Ascending aorta (tissue), 2 donors: ENCODE data around the gene ZNF483. TPM values are rescaled to one million over a fixed set of nuclear protein-coding genes. Genes with fewer than 3 reads are reported as not detected.
"Not testable (repeated sequence)": the region's sequence is repeated elsewhere in the genome, so short reads cannot be mapped to it uniquely, and the experiment has no call there.

Experiments used
- DNase-seq, 2 donors: peaks; one replicate each; pipeline ENCODE4 v3.0.0-alpha.2; 2019; ENCODE audit warnings: low spot score in 2 of 2
- H3K27ac ChIP-seq, 2 donors: fragments of 200-600 bp; sonication (generic); one replicate each; pipeline ENCODE4 v1.5.1; 2016 to 2017; ENCODE audit warnings: mild to moderate bottlenecking in 1 of 2
- H3K27me3 ChIP-seq: fragments of 200-600 bp; sonication (generic); one replicate; pipeline ENCODE4 v1.5.1; 2017
- H3K36me3 ChIP-seq, 2 donors: fragments of 200-600 bp; sonication (generic); one replicate each; pipeline ENCODE4 v1.5.1; 2016
- H3K4me1 ChIP-seq, 2 donors: fragments of 200-600 bp; sonication (generic); one replicate each; pipeline ENCODE4 v1.5.1; 2016 to 2017; ENCODE audit warnings: mild to moderate bottlenecking in 1 of 2
- H3K4me3 ChIP-seq, 2 donors: fragments of 200-600 bp; sonication (generic); one replicate each; pipeline ENCODE4 v1.5.1; 2016 to 2017; ENCODE audit warnings: mild to moderate bottlenecking in 1 of 2
- H3K9me3 ChIP-seq, 2 donors: fragments of 200-600 bp; sonication (generic); one replicate each; pipeline ENCODE4 v1.5.1; 2016
- intact Hi-C: fragments of 100-400 bp; cut with DNase I; formaldehyde crosslinking; loops from one replicate; pipeline ENCODE4 v1.15.1; 2023
- total RNA-seq: library from RNA; depleted of rRNA; stranded (reverse); fragments of >200 nt; gene quantifications from one replicate; pipeline ENCODE4 v1.1.0, GENCODE V29; 2016
- TF ChIP-seq, protein P1 (sequence below), 3 experiments: fragments of 200-600 bp in 2 of 3; fragments of 450-650 bp in 1 of 3; sonication (generic) in 2 of 3; IDR thresholded peaks; one replicate each; pipeline ENCODE4 v1.5.1; 2016 to 2019; ENCODE audit warnings: antibody characterized with exemption in 3 of 3, mild to moderate bottlenecking in 1 of 3, moderate library complexity in 1 of 3

Gene ZNF483
- total RNA-seq, 1 donor from 2014 or later, result 3.1 TPM

DNA sequence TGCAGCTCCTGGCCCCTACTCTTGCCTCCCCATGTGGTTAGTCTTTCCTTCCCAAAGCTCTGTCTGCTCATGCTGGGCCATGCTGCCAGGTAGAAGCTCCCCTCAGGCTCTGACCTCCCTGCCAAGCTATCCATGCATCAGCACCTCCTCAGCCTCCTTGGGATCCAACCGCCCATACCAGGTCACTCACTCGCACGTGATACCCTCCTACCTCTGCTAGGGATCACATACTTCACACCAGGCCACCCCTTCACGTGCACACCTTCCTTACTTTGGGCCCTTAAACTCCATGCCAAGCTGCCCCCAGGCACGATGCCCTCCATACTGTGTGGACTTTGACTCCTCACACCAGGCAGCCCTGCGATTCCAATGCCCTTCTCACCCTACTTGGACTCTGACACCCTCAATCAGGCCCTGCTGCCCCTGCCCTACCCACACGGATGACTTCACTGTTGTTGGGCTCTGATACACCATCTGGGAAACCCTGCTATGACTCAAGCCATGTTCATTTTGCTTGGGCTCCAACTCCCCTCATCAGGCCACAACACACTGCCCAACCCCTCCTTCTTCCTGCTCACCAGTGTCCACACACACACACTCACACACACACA is 34.1 kb downstream of the ZNF483 start:
- Histone ChIP-seq H3K27me3 (no peaks in the 10 kb centered on the region), H3K27ac (no peak overlapping the region), H3K4me1 (no peaks in the 10 kb centered on the region), H3K4me3 (no peak overlapping the region), H3K36me3 (peaks cover 5 to 68% of the 10 kb centered on the region in 2 donors), H3K9me3 (peaks cover 15 to 44% of the 10 kb centered on the region in 2 donors)
- no peak for DNase-seq
- intact Hi-C loops, result no loop called here
- TF ChIP-seq, protein P1, sequence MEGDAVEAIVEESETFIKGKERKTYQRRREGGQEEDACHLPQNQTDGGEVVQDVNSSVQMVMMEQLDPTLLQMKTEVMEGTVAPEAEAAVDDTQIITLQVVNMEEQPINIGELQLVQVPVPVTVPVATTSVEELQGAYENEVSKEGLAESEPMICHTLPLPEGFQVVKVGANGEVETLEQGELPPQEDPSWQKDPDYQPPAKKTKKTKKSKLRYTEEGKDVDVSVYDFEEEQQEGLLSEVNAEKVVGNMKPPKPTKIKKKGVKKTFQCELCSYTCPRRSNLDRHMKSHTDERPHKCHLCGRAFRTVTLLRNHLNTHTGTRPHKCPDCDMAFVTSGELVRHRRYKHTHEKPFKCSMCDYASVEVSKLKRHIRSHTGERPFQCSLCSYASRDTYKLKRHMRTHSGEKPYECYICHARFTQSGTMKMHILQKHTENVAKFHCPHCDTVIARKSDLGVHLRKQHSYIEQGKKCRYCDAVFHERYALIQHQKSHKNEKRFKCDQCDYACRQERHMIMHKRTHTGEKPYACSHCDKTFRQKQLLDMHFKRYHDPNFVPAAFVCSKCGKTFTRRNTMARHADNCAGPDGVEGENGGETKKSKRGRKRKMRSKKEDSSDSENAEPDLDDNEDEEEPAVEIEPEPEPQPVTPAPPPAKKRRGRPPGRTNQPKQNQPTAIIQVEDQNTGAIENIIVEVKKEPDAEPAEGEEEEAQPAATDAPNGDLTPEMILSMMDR (IDR thresholded peaks at IDR 0.05), result no peak

DNA sequence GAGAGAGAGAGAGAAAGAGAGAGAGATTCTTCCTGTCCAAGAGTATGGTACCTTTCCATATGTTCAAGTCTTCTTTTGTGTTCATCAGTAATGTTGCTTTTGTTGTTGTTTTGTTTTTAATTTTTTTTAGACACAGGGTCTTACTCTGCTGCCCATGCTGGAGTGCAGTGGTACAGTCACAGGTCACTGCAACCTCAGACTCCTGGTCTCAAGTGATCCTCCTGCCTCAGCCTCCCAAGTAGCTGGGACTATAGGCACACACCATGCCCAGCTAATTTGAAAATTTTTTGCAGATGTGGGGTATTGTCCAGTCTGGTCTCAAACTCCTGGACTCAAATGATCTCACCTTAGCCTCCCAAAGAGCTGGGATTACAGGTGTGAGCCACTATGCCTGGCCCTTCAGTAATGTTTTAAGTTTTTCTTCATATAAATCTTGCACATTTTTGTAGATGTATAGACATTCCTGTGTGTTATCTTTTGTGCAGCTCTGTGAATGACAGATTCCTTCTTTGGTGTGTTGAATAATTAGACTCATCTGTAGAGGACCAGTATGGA is 36.3 kb downstream of the ZNF483 start:
- Histone ChIP-seq H3K4me1 (no peaks in the 10 kb centered on the region), H3K27ac (no peak overlapping the region), H3K36me3 (peaks cover 22 to 69% of the 10 kb centered on the region in 2 donors), H3K9me3 (peaks cover 0 to 23% of the 10 kb centered on the region in 2 donors), H3K4me3 (no peak overlapping the region), H3K27me3 (no peaks in the 10 kb centered on the region)
- TF ChIP-seq, protein P1 (IDR thresholded peaks at IDR 0.05), result no peak
- DNase-seq, result no peak
- intact Hi-C loops, result no loop called here

DNA sequence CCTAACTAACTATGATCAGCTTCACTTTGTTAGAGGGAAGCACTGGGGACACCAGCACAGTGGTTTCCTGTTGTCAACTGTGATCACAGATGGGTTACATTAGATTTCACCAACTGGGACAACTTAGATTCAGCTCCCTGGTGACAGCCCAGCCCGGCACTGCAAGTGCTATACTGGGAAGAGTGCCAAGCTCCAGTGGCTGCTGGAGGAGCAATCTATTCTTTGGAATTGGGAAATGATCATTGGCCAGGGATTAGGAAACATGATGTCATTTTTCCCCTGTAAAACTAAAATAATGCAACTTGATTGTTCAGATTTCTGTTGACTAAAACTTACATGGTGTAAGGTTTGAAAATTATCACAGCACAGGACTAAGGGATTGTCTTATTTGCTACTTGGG is 41.3 kb downstream of the ZNF483 start:
- H3K4me3 ChIP-seq, result no peak overlapping the region
- intact Hi-C loops, result no loop called here
- TF ChIP-seq, protein P1 (IDR thresholded peaks at IDR 0.05), result no peak
- no peaks in the 10 kb centered on the region for H3K27me3 ChIP-seq
- no peak overlapping the region for H3K27ac ChIP-seq
- no peak for DNase-seq
- H3K9me3 ChIP-seq, result peaks cover 0 to 18% of the 10 kb centered on the region in 2 donors
- no peaks in the 10 kb centered on the region for H3K4me1 ChIP-seq
- H3K36me3 ChIP-seq, result peaks cover 59 to 99% of the 10 kb centered on the region in 2 donors

DNA sequence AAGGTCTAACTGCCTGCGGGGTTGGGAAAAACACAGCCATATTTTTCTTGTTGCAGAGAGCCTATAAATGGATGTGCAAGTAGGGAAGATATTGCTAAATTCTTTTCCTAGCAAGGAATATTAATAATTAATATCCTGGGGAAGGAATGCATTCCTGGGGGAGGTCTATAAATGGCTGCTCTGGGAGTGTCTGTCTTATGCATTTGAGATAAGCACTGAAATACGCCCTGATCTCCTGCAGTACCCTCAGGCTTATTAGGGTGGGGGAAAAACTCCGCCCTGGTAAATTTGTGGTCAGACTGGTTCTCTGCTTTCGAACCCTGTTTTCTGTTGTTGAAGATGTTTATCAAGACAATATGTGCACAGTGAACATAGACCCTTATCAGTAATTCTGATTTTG is 43.1 kb downstream of the ZNF483 start:
- peaks cover 0 to 18% of the 10 kb centered on the region in 2 donors for H3K9me3 ChIP-seq
- H3K36me3 ChIP-seq, result peaks cover 66 to 95% of the 10 kb centered on the region in 2 donors
- H3K27ac ChIP-seq, H3K4me3 ChIP-seq, H3K4me1 ChIP-seq, H3K27me3 ChIP-seq, intact Hi-C loops, DNase-seq: not testable (repeated sequence)

DNA sequence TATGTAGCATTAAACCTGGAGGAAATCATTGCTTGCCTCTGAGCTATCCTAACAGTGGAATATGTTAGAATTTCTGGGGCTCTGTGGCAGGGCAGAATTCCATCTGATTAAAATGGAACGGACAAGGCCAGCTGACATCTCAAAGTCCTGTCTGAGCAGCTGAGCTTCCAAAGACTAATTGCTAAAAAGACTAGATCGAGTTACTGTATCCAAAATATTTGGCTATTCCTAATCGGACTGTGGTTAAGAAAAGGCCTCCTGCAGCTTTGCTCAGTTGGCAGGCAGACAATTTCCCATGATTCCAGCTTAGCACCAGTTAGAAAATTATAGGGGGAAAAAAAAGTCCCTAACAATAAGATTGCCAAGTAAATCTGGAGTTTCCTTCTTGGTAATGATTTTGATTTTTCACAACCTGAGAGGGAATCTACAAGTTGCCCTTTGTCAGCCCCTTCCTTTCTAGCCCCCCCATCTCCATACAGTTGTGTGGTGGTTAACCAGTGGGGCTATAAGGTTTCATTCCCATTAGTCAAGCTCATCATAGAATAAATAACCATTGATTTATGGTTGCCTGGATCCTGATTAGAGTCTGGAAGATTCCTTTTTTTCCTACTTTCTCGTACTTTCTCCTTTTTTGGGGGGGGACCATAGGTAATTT is 48.1 kb downstream of the ZNF483 start:
- H3K27ac ChIP-seq, result no peak overlapping the region
- intact Hi-C loops, result no loop called here
- no peak for DNase-seq

More for the DNA sequence above, 48.1 kb downstream of the ZNF483 start:
- Histone ChIP-seq H3K36me3 (peaks cover 31 to 87% of the 10 kb centered on the region in 2 donors), H3K9me3 (peaks cover 0 to 12% of the 10 kb centered on the region in 2 donors), H3K27me3 (no peaks in the 10 kb centered on the region), H3K4me3 (no peak overlapping the region), H3K4me1 (no peaks in the 10 kb centered on the region)
- TF ChIP-seq, protein P1 (IDR thresholded peaks at IDR 0.05), result no peak
